Upper lobe of left lung (tissue), 4 donors: ENCODE results near the gene MEGF11.

ENCODE experiments used
- CTCF ChIP-seq, 6 experiments: fragments of 450-650 bp in 4 of 6; fragments of 200-600 bp in 2 of 6; sonication (generic) in 2 of 6; IDR thresholded peaks; one replicate each; pipeline ENCODE4 v1.5.1; 2016 to 2019; ENCODE audit warnings: antibody characterized with exemption in 6 of 6
- EP300 ChIP-seq, 4 donors: sonication (generic); formaldehyde crosslinking; IDR thresholded peaks; one replicate each; pipeline ENCODE4 v1.5.1; 2017; ENCODE audit warnings: antibody characterized with exemption in 4 of 4, control low read depth in 2 of 4
- POLR2A ChIP-seq, 4 donors: fragments of 450-650 bp; IDR thresholded peaks; one replicate each; pipeline ENCODE4 v1.5.1; 2016 to 2017; ENCODE audit warnings: antibody characterized with exemption in 4 of 4, mild to moderate bottlenecking in 2 of 4
- POLR2AphosphoS5 ChIP-seq, 2 donors: sonication (generic); formaldehyde crosslinking; IDR thresholded peaks; one replicate each; pipeline ENCODE4 v1.5.1; 2017; ENCODE audit warnings: antibody characterized with exemption in 2 of 2

GRCh38 chr15:66014022-66014421, 239.5 kb downstream of the MEGF11 start:
- no peak for TF ChIP-seq POLR2AphosphoS5 (IDR thresholded peaks at IDR 0.05)
- TF ChIP-seq CTCF (IDR thresholded peaks at IDR 0.05) = no peak
- TF ChIP-seq EP300 (IDR thresholded peaks at IDR 0.05) = no peak
- no peak for TF ChIP-seq POLR2A (IDR thresholded peaks at IDR 0.05)
